DOHH2 (cell line): ENCODE measurements around the gene CDK5RAP2.

ENCODE experiments used
- CTCF ChIP-seq: fragments of 200-600 bp; sonication (generic); IDR thresholded peaks from one replicate; pipeline ENCODE4 v1.5.1; 2014; ENCODE audit warnings: antibody characterized with exemption, mild to moderate bottlenecking, low read depth, low read length; ENCODE audit not compliant: poor library complexity, severe bottlenecking
- EZH2phosphoT487 ChIP-seq: fragments of 200-600 bp; sonication (generic); IDR thresholded peaks from 2 replicates; pipeline ENCODE4 v1.6.1; 2017; ENCODE audit warnings: borderline replicate concordance, mild to moderate bottlenecking, antibody characterized with exemption, low read length, moderate library complexity, mixed read lengths

GRCh38 chr9:120396931-120397330 is 183.0 kb downstream of the CDK5RAP2 start:
- TF ChIP-seq CTCF (no peak), EZH2phosphoT487 (no peak)
